Endothelial cell (in vitro differentiated cells): ENCODE measurements around the gene SRBD1. TPM values are rescaled to one million over a fixed set of nuclear protein-coding genes. Genes with fewer than 3 reads are reported as not detected.

Experiments
- DNase-seq: peaks from one replicate; pipeline ENCODE4 v3.0.0; 2021; ENCODE audit warnings: low spot score
- H3K27ac Mint-ChIP-seq: one replicate; pipeline ENCODE4 v1.8.0; 2021; ENCODE audit warnings: mixed read lengths, inconsistent platforms; ENCODE audit not compliant: unreplicated experiment
- H3K27me3 Mint-ChIP-seq: one replicate; pipeline ENCODE4 v1.8.0; 2021; ENCODE audit warnings: mild to moderate bottlenecking, moderate library complexity, mixed read lengths, inconsistent platforms; ENCODE audit not compliant: unreplicated experiment
- H3K36me3 Mint-ChIP-seq: one replicate; pipeline ENCODE4 v1.8.0; 2021; ENCODE audit warnings: mild to moderate bottlenecking, low read depth, mixed read lengths, inconsistent platforms; ENCODE audit not compliant: unreplicated experiment
- H3K4me1 Mint-ChIP-seq: one replicate; pipeline ENCODE4 v1.8.0; 2021; ENCODE audit warnings: mild to moderate bottlenecking, mixed read lengths, inconsistent platforms; ENCODE audit not compliant: unreplicated experiment
- H3K4me3 Mint-ChIP-seq: one replicate; pipeline ENCODE4 v1.8.0; 2021; ENCODE audit warnings: mild to moderate bottlenecking, mixed read lengths, inconsistent platforms; ENCODE audit not compliant: unreplicated experiment
- H3K9me3 Mint-ChIP-seq: one replicate; pipeline ENCODE4 v1.8.0; 2021; ENCODE audit warnings: mixed read lengths, inconsistent platforms; ENCODE audit not compliant: unreplicated experiment
- CTCF ChIP-seq: fragments of 200-600 bp; sonication (generic); IDR thresholded peaks from one replicate; pipeline ENCODE4 v1.5.0; 2021; ENCODE audit warnings: antibody characterized with exemption; ENCODE audit not compliant: unreplicated experiment
- total RNA-seq: library from RNA; stranded (reverse); fragmentation: NEBNext Ultra II Directional; extraction: Animal tissue kit (Norgen Biotek cat#: 25700); gene quantifications from one replicate; pipeline ENCODE4 v1.2.1, GENCODE V29; 2021; ENCODE audit not compliant: unreplicated experiment

The SRBD1 gene
- total RNA-seq, 1 donor from 2014 or later: 18.2 TPM

GRCh38 chr2:45652090-45653031 lies 41.3 kb upstream of the SRBD1 start:
- no peak for TF ChIP-seq CTCF
- Mint-ChIP-seq H3K36me3 (peaks cover 6% of the 10 kb centered on the region), H3K27ac (peak overlapping the region; percentile 44), H3K4me3 (peak overlapping the region; percentile 91), H3K27me3 (peaks cover 9% of the 10 kb centered on the region), H3K4me1 (peaks cover 23% of the 10 kb centered on the region), H3K9me3 (no peaks in the 10 kb centered on the region)
- DNase-seq: peak; percentile 41

GRCh38 chr2:45651415-45652089 lies 40.5 kb upstream of the SRBD1 start, which contains the start of gene PRKCE:
TSS of gene PRKCE (plus strand) at chr2:45651675.
- Mint-ChIP-seq H3K9me3 (no peaks in the 10 kb centered on the region), H3K4me1 (peaks cover 23% of the 10 kb centered on the region), H3K4me3 (peak within 1 kb of the TSS; percentile 100), H3K27me3 (peaks cover 12% of the 10 kb centered on the region), H3K27ac (peak within 1 kb of the TSS; percentile 89), H3K36me3 (peaks cover 6% of the 10 kb centered on the region)
- DNase-seq: peak; percentile 38
- no peak for TF ChIP-seq CTCF

- peaks cover 12% of the 10 kb centered on the region for H3K27me3 Mint-ChIP-seq
- H3K9me3 Mint-ChIP-seq: no peaks in the 10 kb centered on the region
- H3K4me3 Mint-ChIP-seq: peak overlapping the region; percentile 100
- DNase-seq: peak; percentile 85
- peak; percentile 25 for TF ChIP-seq CTCF
- H3K27ac Mint-ChIP-seq: peak overlapping the region; percentile 89
- peaks cover 6% of the 10 kb centered on the region for H3K36me3 Mint-ChIP-seq
- peaks cover 23% of the 10 kb centered on the region for H3K4me1 Mint-ChIP-seq
Observed at GRCh38 chr2:45650851-45651414, 39.9 kb upstream of the SRBD1 start.

GRCh38 chr2:45649858-45650811 lies 39.1 kb upstream of the SRBD1 start:
- peaks cover 12% of the 10 kb centered on the region for H3K27me3 Mint-ChIP-seq
- H3K4me3 Mint-ChIP-seq: peak overlapping the region; percentile 93
- H3K27ac Mint-ChIP-seq: peak overlapping the region; percentile 42
- no peak for TF ChIP-seq CTCF
- H3K9me3 Mint-ChIP-seq: no peaks in the 10 kb centered on the region
- peaks cover 23% of the 10 kb centered on the region for H3K4me1 Mint-ChIP-seq
- peaks cover 6% of the 10 kb centered on the region for H3K36me3 Mint-ChIP-seq
- peak; percentile 65 for DNase-seq
